Central memory CD8-positive, alpha-beta T cell (primary cell): ENCODE results near the gene PRCC.

Source experiments
- ATAC-seq: fragments of 150-1000 bp; cut with Tn5 transposase; replicated peaks from 2 replicates; pipeline ENCODE4 v1.10.0; 2022; ENCODE audit warnings: mild to moderate bottlenecking, moderate FRiP score, moderate number of reproducible peaks; ENCODE audit not compliant: poor library complexity, severe bottlenecking; ENCODE audit errors: extremely low read depth
- DNase-seq, 2 donors: peaks; one replicate each; pipeline ENCODE4 v3.0.0; 2021; ENCODE audit warnings: low spot score in 2 of 2
- H3K27ac Mint-ChIP-seq: one replicate; pipeline ENCODE4 v1.8.0; 2022; ENCODE audit warnings: low read depth, mild to moderate bottlenecking, moderate library complexity, mixed read lengths
- H3K27me3 Mint-ChIP-seq: one replicate; pipeline ENCODE4 v1.8.0; 2022; ENCODE audit warnings: mixed read lengths
- H3K36me3 Mint-ChIP-seq: one replicate; pipeline ENCODE4 v1.8.0; 2022; ENCODE audit warnings: mild to moderate bottlenecking, moderate library complexity, mixed read lengths; ENCODE audit not compliant: insufficient read depth
- H3K4me1 Mint-ChIP-seq: one replicate; pipeline ENCODE4 v1.8.0; 2022; ENCODE audit warnings: mixed read lengths
- H3K4me3 Mint-ChIP-seq: one replicate; pipeline ENCODE4 v1.8.0; 2022; ENCODE audit warnings: mild to moderate bottlenecking, moderate library complexity, mixed read lengths
- H3K9me3 Mint-ChIP-seq: one replicate; pipeline ENCODE4 v1.8.0; 2022; ENCODE audit warnings: mixed read lengths

Gene PRCC

GRCh38 chr1:156740237-156740740 is 27.0 kb upstream of the PRCC start:
- Mint-ChIP-seq H3K36me3 (peaks cover 25% of the 10 kb centered on the region), H3K27ac (peak overlapping the region; percentile 95), H3K9me3 (no peaks in the 10 kb centered on the region), H3K4me3 (peak overlapping the region; percentile 95), H3K27me3 (no peaks in the 10 kb centered on the region), H3K4me1 (peaks cover 22% of the 10 kb centered on the region)
- DNase-seq, result no peak
- peak; percentile 3 for ATAC-seq

DNA sequence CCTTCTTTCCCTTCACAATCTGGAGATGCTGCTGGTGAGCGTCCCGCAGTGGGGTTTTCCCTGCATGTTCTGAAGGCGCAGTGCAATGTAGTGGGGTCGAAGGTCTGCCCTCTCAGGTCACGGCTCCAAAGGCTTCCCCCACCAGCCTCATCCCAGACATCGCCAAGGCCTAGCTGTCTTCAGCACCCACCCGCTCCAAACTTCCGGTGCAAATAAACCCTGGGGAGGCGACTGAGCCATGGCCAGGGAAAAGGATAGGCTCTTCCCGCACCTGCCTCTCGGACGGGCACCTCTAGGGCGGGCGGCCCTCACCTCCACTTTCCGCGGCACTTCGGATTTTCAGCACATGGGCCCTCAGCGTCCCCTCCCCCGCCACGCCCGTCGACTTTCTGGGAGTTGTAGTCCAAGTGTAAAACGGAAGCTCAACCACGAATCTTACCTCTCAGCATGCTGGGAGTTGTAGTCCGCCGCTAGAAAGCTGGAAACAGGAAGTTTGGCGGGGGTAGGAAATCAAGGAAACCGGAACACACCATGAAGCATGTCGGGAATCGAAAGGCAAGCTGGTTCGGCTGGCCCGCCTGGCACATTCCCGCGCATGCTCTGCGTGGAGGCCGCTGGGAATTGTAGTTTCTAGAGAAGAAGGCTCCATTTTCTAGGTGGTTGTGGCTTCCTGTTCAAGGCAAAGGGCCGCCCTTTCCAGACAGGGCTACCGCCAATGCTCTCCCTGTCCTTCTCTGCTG is 26.4 kb upstream of the PRCC start, which contains the start of gene MRPL24:
Gene MRPL24, minus strand, starts transcription at position 348 of the 740 bp plus-strand sequence. CDS start 2,384 bp downstream, outside the sequence.
- peaks cover 26% of the 10 kb centered on the region for H3K36me3 Mint-ChIP-seq
- H3K27ac Mint-ChIP-seq, result peak within 1 kb of the TSS; percentile 95
- ATAC-seq (peak; percentile 91), DNase-seq (peak; percentile 92 to 97)
- H3K9me3 Mint-ChIP-seq, result no peaks in the 10 kb centered on the region
- peaks cover 28% of the 10 kb centered on the region for H3K4me1 Mint-ChIP-seq
- peak within 1 kb of the TSS; percentile 95 for H3K4me3 Mint-ChIP-seq
- no peaks in the 10 kb centered on the region for H3K27me3 Mint-ChIP-seq

DNA sequence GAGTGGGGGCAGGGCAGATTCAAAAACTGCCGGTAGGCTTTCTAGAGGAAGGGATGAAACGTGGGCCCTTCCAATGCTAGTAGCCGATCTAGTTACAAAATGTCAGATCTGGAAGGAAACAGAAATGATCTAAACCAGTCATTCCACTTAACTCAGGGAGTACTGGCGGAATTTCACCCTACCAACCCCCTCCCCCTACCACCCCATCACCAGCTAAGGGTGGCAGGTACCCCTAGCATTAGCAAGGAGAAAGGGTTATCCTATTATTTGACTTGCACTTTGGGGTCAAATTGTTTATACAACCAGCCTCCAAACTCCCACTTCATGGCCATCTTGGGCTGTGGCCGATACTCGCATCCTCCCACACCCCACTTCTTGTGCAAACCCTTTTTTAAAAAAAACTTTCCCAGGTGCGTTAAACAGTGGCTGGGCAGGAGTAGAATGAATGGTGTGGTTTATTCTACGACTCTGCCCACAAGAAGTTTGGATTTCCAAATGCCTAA is 25.8 kb upstream of the PRCC start:
- Mint-ChIP-seq H3K27ac (peak overlapping the region; percentile 95), H3K27me3 (no peaks in the 10 kb centered on the region), H3K4me1 (peaks cover 34% of the 10 kb centered on the region), H3K4me3 (peak overlapping the region; percentile 95), H3K36me3 (peaks cover 27% of the 10 kb centered on the region), H3K9me3 (no peaks in the 10 kb centered on the region)
- ATAC-seq (no peak), DNase-seq (no peak)

- Mint-ChIP-seq H3K4me1 (peaks cover 38% of the 10 kb centered on the region), H3K9me3 (no peaks in the 10 kb centered on the region), H3K27me3 (no peaks in the 10 kb centered on the region), H3K4me3 (no peak overlapping the region), H3K27ac (peak overlapping the region; percentile 95), H3K36me3 (peaks cover 25% of the 10 kb centered on the region)
- no peak for ATAC-seq
- no peak for DNase-seq
Observed at GRCh38 chr1:156742017-156742416, 25.3 kb upstream of the PRCC start.

- no peak overlapping the region for H3K4me3 Mint-ChIP-seq
- no peaks in the 10 kb centered on the region for H3K27me3 Mint-ChIP-seq
- no peak overlapping the region for H3K27ac Mint-ChIP-seq
- H3K36me3 Mint-ChIP-seq, result peaks cover 23% of the 10 kb centered on the region
- DNase-seq, result no peak
- H3K9me3 Mint-ChIP-seq, result no peaks in the 10 kb centered on the region
- H3K4me1 Mint-ChIP-seq, result peaks cover 44% of the 10 kb centered on the region
- no peak for ATAC-seq
Observed at GRCh38 chr1:156742801-156743200, 24.5 kb upstream of the PRCC start.

GRCh38 chr1:156743367-156744302 is 23.7 kb upstream of the PRCC start:
- DNase-seq (no peak), ATAC-seq (no peak)
- H3K27me3 Mint-ChIP-seq, result no peaks in the 10 kb centered on the region
- peaks cover 52% of the 10 kb centered on the region for H3K4me1 Mint-ChIP-seq
- H3K9me3 Mint-ChIP-seq, result no peaks in the 10 kb centered on the region
- peak overlapping the region; percentile 26 for H3K27ac Mint-ChIP-seq
- peaks cover 23% of the 10 kb centered on the region for H3K36me3 Mint-ChIP-seq
- H3K4me3 Mint-ChIP-seq, result no peak overlapping the region

- ATAC-seq, result no peak
- Mint-ChIP-seq H3K4me3 (no peak overlapping the region), H3K9me3 (no peaks in the 10 kb centered on the region), H3K27ac (peak overlapping the region; percentile 26), H3K27me3 (no peaks in the 10 kb centered on the region), H3K4me1 (peaks cover 60% of the 10 kb centered on the region), H3K36me3 (peaks cover 24% of the 10 kb centered on the region)
- DNase-seq, result no peak
Observed at GRCh38 chr1:156744344-156744743, 23.0 kb upstream of the PRCC start.

- Mint-ChIP-seq H3K9me3 (no peaks in the 10 kb centered on the region), H3K27ac (no peak overlapping the region), H3K4me1 (peaks cover 65% of the 10 kb centered on the region), H3K27me3 (no peaks in the 10 kb centered on the region), H3K36me3 (peaks cover 25% of the 10 kb centered on the region), H3K4me3 (no peak overlapping the region)
- ATAC-seq (no peak), DNase-seq (no peak)
Observed at GRCh38 chr1:156744786-156745419, 22.4 kb upstream of the PRCC start.

- DNase-seq (no peak), ATAC-seq (no peak)
- Mint-ChIP-seq H3K4me1 (peaks cover 66% of the 10 kb centered on the region), H3K9me3 (no peaks in the 10 kb centered on the region), H3K4me3 (peak overlapping the region; percentile 88), H3K36me3 (peaks cover 22% of the 10 kb centered on the region), H3K27ac (peak overlapping the region; percentile 98), H3K27me3 (no peaks in the 10 kb centered on the region)
Observed at GRCh38 chr1:156745881-156746280, 21.5 kb upstream of the PRCC start.

DNA sequence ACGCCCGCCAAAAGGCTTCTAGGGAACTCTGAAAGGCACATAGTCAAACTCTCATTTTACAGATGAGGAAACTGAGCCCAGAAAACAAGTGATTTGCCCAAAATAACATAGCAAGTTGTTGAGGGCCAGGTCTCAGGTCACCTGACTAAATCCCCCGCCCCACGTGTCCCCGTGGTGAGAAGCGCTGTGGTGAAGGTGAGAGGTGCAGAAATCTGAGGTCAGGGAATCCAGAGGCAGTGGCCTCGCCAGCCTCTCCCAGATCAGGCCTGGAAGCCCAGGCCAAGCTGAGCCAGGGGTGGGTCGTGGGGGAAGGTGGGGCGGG is 21.0 kb upstream of the PRCC start:
- peak overlapping the region; percentile 98 for H3K27ac Mint-ChIP-seq
- peaks cover 61% of the 10 kb centered on the region for H3K4me1 Mint-ChIP-seq
- H3K4me3 Mint-ChIP-seq, result peak overlapping the region; percentile 88
- H3K27me3 Mint-ChIP-seq, result no peaks in the 10 kb centered on the region
- H3K9me3 Mint-ChIP-seq, result no peaks in the 10 kb centered on the region
- ATAC-seq (no peak), DNase-seq (no peak)
- H3K36me3 Mint-ChIP-seq, result peaks cover 21% of the 10 kb centered on the region

GRCh38 chr1:156746728-156747631 is 20.4 kb upstream of the PRCC start:
- Mint-ChIP-seq H3K27me3 (no peaks in the 10 kb centered on the region), H3K4me1 (peaks cover 55% of the 10 kb centered on the region), H3K9me3 (no peaks in the 10 kb centered on the region), H3K4me3 (peak overlapping the region; percentile 88), H3K27ac (peak overlapping the region; percentile 98), H3K36me3 (peaks cover 19% of the 10 kb centered on the region)
- peak; percentile 49 to 58 for DNase-seq
- peak; percentile 41 for ATAC-seq
